Neural progenitor cell (in vitro differentiated cells): ENCODE results near the gene ECM1.

Experiments used
- CTCF ChIP-seq: fragments of 200-600 bp; sonication (generic); IDR thresholded peaks from 2 replicates; pipeline ENCODE4 v1.5.1; 2017; ENCODE audit warnings: antibody characterized with exemption, mild to moderate bottlenecking
- EZH2 ChIP-seq: fragments of 200-600 bp; sonication (generic); IDR thresholded peaks from 2 replicates; pipeline ENCODE4 v1.6.1; 2017; ENCODE audit warnings: antibody characterized with exemption, mild to moderate bottlenecking, moderate library complexity
- EZH2phosphoT487 ChIP-seq: fragments of 200-600 bp; sonication (generic); IDR thresholded peaks from 2 replicates; pipeline ENCODE4 v1.6.1; 2017; ENCODE audit warnings: antibody characterized with exemption

GRCh38 chr1:150479370-150479769 is 28.5 kb upstream of the ECM1 start:
- TF ChIP-seq CTCF = no peak
- no peak for TF ChIP-seq EZH2phosphoT487
- TF ChIP-seq EZH2 = no peak
